Measurements from ENCODE around the gene CMIP.

- TF ChIP-seq, protein P1, sequence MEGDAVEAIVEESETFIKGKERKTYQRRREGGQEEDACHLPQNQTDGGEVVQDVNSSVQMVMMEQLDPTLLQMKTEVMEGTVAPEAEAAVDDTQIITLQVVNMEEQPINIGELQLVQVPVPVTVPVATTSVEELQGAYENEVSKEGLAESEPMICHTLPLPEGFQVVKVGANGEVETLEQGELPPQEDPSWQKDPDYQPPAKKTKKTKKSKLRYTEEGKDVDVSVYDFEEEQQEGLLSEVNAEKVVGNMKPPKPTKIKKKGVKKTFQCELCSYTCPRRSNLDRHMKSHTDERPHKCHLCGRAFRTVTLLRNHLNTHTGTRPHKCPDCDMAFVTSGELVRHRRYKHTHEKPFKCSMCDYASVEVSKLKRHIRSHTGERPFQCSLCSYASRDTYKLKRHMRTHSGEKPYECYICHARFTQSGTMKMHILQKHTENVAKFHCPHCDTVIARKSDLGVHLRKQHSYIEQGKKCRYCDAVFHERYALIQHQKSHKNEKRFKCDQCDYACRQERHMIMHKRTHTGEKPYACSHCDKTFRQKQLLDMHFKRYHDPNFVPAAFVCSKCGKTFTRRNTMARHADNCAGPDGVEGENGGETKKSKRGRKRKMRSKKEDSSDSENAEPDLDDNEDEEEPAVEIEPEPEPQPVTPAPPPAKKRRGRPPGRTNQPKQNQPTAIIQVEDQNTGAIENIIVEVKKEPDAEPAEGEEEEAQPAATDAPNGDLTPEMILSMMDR (IDR thresholded peaks at IDR 0.05): no peak
- TF ChIP-seq POLR2A (IDR thresholded peaks at IDR 0.05): no peak
- no peak for TF ChIP-seq POLR2AphosphoS5 (IDR thresholded peaks at IDR 0.05)
- TF ChIP-seq EP300 (IDR thresholded peaks at IDR 0.05): no peak
Measured at GRCh38 chr16:81684242-81684837, 239.7 kb downstream of the CMIP start.

Data from sigmoid colon (tissue), 4 donors.